OCI-M2 (cell line): Measurements from ENCODE around the gene BCL3.
"Not testable (repeated sequence)": the region's sequence is repeated elsewhere in the genome, so short reads cannot be mapped to it uniquely, and the experiment has no call there.

Source experiments
- DNase-seq: peaks from one replicate; lab custom pipeline; 2025; ENCODE audit not compliant: unreplicated experiment; lab: John Stamatoyannopoulos, UW

The BCL3 gene

DNA sequence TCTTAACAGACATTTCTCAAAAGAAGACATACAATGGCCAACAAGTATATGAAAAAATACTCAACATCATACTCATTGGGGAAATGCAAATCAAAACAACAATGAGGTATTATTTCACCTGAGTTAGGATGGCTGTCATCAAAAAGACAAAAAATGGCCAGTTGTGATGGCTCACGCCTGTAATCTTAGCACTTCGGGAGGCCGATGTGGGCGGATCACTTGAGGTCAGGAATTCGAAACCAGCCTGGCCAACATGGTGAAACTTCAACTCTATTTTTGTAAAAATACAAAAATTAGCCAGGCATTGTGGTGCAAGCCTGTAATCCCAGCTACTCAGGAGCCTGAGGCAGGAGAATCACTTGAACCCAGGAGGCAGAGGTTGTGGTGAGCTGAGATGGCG is 27.6 kb upstream of the BCL3 start:
- DNase-seq: no peak

DNA sequence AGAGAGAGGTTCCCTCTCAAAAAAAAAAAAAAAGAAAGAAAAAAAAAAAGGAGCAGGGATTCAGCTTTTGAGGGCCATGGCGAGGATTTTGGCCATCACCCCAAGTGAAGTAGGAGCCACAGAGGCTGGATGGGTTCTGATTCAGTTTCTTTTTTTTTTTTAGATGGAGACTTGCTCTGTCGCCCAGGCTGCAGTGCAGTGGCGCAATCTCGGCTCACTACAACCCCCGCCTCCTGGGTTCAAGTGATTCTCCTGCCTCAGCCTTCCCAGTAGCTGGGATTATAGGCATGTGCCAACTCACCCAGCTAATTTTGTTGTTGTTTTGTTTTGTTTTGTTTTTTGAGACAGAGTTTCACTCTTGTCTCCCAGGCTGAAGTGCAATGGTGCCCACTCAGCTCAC is 27.1 kb upstream of the BCL3 start:
- not testable (repeated sequence) for DNase-seq

DNA sequence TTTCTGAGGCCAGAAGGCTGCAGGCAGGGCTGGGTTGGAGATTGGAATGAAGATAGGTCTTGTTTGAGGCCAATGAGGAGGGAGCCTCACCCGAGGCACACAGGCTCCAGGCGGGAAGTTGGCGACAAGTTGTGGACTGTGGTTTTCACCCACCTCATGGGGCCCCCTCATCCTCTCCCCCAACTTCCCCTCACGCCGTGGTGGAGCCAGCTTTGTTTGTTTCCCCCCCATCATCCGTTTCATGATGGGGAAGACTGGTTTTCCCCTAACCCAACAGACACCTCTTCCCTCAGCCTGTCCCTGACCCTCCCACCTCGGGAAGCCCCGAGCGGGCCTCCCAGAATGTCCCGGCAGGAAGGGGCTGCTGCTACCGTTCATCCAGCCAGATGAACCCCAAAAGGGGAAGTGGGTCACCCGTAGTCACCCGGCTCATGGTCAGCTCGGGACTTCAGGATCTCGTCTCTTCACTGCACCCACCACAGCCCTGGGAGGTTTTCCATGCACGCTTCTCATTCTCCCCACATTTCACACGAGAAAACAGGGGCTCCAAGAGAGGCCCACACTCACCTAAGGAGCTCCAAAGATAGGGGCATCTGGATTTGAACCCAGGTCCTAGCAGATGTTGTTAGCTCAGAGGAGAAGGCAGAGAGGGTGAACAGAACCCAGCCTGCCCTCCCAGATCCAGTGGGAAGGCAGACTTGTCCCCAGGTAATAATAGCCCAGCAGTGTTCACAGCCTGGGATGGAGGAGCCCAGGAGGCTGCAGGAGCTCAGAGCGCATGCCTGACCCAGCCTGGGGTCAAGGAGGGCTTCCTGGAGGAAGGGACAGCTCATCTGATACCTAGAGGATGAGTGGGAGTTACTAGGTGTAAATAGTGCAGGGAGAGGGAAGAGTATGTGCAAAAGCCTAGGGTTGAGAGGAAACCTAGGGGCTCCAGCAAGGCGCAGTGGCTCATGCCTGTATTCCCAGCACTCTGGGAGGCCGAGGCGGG is 26.1 kb upstream of the BCL3 start:
- no peak for DNase-seq

DNA sequence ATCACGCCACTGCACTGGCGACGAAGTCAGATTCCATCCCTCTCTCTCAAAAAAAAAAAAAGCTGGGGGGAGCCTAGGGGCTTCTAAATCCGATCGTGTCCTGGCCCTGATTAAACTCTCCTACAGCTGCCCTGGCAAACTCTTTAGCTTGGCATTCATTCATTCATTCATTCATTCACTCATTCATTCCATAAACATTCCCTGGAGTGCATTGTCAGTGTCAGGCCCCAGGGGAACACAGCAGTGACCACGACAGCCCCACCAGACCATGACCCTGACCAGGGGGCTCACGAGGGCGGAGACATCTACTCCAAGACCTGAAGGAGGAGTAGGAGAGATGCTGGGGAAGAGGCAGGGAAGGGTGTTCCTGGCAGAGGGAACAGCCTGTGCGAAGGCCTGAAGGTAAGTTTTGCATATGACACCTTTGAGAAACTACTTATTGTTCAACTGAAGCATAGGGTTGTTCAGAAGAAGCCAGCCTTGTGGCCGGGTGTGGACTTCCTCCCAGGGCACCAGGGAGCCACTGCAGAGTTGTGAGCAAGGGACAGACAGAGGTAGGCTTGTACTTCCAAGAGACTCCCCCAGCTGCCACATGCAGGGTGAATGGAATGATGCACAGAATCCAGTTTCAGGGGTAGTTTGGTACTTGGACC is 25.1 kb upstream of the BCL3 start:
- no peak for DNase-seq

DNA sequence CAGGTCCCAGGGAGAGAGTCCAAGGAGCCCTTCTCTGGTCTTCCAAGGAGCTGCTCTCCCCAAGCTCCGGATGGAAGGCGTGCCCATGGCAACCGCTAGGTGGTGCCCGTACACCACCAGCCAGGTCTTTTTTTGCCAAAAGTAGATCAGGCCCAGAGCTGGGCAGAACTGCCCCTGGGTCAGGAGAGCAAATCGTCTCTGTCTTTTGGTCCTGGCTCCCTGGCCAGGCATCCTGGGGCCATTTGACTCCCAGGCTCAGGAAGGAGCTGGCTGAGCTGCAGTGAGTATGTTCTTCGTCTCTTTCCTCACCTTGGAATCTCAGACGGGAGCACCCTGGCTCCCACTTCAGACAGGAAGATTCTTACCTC is 24.6 kb upstream of the BCL3 start:
- DNase-seq: peak; percentile 34

DNA sequence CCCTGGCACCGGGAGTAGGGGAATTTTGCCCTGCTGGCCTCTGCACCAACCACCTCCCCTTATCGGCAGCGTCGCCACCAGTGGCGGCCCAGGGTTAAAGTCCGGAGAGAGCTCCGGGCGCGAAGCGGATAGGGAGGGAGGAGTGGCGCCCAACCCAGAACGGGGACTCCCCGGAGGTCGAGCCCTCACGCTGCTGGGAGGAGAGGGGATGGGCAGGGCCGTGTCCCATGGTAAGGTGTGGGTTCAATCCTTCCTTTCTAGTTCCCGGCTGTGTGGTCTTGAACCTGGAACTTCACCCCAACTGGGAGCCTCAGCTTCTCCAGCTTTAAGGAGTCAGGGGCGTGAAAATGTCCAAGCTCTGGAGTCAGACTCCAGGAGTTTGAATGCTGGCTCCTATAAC is 23.3 kb upstream of the BCL3 start:
- no peak for DNase-seq

DNA sequence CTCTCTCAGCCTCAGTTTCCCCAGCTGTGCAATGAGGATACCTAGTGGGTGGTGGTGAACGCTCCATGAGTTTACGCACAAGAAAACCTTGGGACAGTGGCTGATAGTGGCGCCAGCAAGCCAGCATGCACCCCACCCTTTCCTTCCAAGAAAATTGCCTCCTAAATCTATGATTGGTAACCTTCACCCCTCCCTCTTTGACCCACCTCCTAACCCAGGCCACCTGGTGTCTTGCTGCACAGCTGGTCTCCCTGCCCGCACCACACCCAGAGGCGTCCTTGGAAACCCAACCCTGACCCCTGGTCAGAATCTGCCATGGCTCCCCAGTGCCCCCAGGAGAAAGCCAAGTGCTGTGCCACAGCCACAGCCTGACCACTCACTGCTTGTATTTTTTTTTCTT is 22.8 kb upstream of the BCL3 start:
- no peak for DNase-seq

DNA sequence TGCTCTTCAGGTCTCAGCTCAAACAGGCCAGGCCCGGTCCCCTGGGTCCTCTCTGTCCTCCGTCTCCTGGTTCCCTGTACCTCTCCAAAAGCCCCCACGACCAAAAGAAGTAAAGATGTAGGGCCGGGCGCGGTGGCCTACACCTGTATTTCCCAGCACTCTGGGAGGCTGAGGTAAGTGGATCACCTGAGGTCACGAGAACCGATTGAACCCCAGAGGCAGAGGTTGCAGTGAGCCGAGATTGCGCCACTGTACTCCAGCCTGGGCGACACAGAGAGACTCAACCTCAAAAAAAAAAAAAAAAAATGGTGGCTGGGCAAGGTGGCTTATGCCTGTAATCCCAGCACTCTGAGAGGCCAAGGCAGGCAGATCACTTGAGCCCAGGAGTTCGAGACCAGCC is 22.0 kb upstream of the BCL3 start:
- no peak for DNase-seq

DNA sequence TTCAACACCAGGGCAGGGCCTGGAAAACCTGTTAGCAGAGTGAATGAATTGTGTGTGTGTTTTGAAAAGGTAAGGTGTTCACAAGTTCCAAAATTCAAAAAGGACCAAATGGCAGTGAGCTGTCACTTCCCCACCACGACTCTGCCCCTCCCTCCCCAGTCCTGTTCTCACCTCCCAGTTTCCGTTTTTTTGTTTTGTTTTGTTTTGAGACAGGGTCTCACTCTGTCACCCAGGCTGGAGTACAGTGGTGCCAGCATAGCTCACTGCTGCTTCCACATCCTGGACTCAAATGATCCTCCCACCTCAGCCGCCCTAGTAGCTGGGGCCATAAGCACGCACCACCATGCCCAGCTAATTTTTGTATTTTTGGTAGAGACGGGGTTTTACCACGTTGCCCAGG is 20.3 kb upstream of the BCL3 start:
- DNase-seq: no peak

DNA sequence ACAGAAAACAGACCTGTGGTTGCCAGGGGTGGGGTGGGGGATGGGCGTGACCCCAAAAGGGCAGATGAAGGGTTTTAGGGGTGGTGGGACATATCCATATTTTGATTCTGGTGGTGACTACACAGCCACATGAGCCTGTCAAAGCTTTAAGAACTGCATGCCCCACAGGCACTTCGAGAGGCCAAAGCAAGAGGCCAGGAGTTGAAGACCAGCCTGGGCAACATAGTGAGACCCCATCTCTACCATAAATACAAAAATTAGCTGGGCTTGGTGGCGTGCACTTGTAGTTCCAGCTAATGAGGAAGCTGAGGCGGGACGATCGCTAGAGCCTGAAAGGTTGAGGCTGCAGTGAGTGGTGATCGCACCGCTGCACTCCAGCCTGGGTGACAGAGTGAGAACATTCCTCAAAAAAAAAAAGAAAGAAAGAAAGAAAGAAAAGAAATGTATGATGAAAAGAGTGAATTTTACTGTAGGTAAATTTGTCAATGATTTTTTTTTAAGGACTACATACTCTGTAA is 18.9 kb upstream of the BCL3 start:
- no peak for DNase-seq

DNA sequence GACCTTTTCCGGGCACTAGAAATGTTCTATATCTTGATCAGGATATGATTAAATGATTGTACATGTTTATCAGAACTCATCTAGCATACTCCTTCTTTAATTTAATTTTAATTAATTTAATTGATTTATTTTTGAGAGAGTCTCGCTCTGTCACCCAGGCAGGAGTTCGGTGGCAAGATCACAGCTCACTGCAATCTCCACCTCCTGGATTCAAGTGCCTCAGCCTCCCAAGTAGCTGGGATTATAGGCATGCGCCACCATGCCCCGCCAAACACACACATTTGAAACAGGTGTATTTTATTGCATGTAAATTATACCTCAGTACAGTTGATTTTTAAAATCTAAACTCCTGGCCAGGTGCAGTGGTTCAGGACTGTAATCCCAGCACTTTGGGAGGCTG is 17.4 kb upstream of the BCL3 start:
- DNase-seq: no peak

DNA sequence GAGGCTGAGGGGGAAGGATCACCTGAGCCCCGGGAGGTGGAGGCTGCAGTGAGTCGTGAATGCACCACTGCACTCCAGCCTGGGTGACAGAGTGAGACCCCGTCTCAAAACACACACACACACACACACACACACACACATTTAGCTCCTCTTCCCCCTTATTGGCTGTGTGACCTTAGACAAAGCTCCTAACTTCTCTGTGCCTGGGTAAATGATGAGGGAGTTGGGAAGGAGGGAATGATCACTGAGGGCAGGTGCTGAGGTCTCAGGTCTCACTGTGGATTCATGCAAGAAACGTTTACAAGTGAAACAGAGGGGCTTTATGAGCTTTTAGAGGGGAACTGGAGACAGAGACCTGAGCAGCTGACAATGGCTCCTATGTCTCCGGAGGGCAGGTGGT is 16.9 kb upstream of the BCL3 start:
- DNase-seq: no peak

DNA sequence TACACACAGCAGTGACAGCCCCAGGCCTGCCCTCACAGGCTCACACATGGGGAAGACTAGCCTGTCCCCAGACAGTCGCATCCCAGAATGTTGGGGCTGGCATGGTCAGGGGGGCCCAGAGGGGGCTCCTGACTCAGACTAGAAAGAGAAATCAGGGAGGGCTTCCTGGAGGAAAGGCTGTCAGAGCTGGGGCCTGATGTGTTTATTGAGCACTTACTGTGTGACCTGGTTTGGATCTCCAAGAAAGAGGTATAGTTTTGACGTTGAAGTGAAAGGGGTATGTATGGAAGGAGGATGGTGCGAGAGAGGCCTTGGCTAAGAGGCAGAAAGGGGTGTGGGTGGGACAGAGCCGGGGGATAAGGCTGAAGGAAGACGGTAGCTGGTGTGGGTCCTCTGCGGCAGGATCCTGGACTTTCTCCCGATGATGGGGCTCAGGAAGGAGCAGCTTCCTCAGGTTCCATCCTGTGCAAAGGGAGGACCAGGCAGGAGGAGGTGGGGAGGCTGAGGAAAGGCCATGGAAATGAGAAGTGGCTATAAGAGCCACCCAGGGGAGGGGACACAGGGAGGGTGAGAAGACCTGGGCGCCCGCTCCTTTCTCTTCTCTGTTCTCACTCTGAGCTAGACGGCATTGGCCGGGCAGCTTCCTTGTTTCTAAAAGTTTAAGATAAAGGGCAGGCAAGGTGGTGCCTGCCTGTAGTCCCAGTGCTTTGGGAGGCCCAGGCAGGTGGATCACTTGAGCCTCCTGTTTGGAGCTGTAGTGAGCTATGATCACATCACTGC is 16.1 kb upstream of the BCL3 start:
- DNase-seq: no peak

DNA sequence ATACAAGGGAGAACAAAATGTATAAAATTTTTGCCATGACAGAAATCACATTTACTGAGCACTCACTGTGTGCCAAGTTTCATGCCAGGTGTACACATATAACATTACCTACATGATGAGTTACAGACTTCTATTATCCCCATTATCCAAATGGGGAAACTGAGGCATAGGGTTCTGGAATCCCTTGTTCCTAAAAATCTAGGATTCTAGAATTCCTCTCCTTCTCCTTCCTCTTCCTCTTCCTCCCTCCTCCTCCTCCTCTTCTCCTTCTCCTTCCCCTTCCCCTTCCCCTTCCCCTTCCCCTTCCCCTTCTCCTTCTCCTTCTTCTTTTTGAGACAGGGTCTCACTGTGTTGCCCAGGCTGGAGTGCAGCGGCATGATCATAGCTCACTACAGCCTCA is 14.2 kb upstream of the BCL3 start:
- DNase-seq: no peak

DNA sequence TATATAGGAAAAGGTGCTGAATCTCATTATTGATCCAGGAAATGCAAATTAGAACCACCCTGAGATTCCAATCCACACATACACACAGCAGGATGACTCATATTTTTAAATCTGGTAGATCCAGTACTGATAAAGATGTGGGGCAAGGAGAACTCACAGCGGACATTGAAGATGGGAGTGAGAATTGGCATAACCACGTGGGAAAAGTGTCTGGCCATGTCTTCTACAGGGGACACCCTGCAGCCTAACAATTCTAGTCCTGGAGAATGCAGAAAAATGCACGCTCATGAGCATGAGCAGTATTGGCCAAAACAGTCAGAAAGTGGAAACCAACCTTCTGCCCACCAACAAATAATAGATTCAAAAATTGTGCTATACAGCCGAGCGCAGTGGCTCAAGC is 13.5 kb upstream of the BCL3 start:
- no peak for DNase-seq

DNA sequence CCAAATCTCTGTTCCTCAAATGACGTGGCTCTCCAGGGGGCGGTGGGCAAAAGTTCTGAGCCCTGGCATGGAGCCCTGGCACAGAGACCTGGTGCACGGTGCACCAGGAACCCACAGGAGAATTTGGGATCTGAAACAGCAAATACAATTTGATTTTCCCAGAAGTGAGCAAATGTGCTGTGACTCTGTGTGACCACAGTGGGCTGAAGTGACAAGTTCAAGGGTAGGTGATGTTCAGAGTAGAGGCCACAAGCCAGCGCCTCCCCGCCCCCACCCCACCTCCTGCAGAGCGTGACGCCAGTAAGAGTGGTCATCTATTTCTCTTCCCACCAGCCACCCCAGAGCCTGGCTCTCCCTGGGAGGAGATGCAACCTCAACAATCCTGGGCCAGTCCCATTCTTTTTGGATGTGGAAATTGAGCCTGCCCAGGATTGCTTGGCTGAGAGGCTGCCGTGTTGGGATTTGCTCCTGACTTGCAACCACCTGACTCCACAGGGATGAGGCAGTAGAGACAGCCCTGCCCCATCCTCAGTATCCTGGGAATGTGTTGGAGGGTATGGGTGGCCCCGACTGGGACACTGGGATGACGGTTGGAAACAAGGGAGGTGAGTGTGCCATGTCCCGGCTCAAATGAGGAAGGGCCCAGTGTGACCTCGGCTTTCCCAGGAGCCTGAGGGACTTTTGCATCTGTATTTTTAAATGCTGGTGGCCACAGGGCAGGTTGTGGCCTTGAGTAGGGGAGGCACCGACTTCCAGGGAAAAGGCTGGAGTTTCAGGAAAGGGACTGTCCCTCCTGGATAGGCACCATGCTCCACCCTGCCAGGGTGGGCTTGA is 11.1 kb upstream of the BCL3 start:
- no peak for DNase-seq

DNA sequence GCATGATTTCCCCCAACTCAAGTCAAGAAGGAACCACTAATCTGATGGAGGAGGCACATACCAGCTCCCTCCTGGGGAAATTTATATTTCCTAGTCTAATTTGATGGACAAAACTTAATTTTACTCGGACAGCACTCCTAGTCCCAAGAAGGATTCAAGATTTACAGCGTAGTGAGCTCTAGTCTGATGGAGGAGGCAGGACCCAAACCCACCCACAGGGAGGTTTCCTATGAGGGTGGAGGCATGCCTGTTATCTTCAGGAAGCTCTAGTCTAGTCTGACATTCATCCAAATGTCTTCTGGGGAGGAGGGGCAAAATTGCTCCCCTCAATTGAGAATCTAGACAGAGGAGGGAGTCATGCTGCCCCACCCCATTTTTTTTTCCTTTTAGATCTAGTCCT is 10.4 kb upstream of the BCL3 start:
- DNase-seq: no peak

DNA sequence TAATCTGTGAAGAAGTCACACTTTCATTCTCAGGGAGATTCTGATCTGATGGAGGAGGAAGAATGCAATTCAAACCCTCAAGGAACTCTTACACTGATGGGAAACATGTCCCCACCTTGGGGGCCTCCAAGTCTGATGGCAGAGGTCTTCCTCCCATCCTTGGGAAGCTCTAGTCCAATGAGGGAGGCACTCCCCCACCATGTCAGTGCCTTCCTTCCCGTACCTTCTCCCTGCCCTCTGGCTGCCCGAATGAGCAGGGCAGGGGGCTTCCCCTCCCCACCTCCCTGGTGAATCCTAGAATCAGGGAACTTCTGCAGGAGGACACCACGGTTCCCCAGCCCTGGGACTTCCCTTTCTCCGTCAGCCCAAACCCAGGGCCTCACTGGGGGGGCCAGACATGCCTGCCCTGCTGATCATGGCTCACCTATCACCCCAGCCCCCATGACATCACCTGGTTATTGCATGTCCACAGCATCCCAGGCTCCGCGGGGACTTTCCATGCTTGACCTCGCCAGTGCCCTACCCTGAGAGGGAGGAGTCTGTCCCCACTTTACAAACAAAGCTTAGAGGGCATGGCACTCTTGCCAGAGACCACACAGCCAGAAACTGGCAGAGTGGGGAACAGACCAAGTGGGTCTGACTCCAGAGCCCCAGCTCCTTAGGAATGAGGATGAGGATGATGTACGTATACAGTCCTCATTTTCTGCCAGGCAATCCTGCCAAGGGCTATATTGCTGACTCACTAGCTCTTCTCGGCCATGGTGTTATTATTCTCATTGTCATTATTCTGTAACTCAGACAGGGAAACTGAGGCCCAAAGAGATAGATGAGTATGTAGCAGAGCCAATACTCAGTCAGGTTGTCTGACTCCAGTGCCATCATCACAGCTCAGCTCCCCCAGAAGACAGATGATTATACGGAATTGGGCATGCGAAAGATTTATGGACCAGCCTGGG is 9.6 kb upstream of the BCL3 start:
- DNase-seq: no peak

DNA sequence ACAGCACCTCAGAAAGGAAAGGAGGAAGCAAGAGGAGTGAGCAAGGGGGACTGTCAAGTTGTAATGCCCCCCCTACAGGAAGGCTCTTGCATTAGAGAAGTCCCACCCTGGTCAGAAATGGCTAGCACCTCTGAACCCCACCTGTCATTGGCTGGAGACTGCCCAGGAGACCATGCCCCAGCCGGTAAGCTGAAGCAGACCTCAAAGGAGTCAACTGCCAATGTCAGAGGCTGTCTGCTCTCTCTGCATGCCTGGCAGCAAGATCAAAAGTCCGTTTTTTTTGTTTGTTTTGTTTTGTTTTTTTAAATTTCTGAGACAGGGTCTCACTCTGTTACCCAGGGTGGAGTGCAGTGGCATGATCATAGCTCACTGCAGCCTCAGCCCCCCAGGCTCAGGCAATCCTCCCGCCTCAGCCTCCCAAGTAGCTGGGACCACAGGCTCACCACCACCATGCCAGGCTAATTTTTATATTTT is 8.1 kb upstream of the BCL3 start:
- no peak for DNase-seq
